Endothelial cell of umbilical vein (primary cell): ENCODE data around the gene LRRC8A. TPM values are rescaled to one million over a fixed set of nuclear protein-coding genes. Genes with fewer than 3 reads are reported as not detected.

ENCODE experiments used
- BruUV-seq: library from RNA; stranded (reverse); fragments of 400-500 nt; replicated peaks from 2 replicates; lab custom pipeline; 2021; lab: Mats Ljungman, UMichigan
- CTCF ChIA-PET: fragments of 300-600, 350-600 bp; sonication (Branson Sonifier 250); formaldehyde crosslinking; loops from one replicate; lab custom pipeline; 2021; ENCODE audit warnings: antibody characterized with exemption, inconsistent platforms; lab: Charles Lee
- POLR2A ChIA-PET: fragments of 300-600, 350-600 bp; sonication (Branson Sonifier 250); formaldehyde crosslinking; loops from one replicate; lab custom pipeline; 2021; ENCODE audit warnings: antibody characterized with exemption, inconsistent platforms; lab: Charles Lee
- DNase-seq: peaks from one replicate; pipeline ENCODE4 v3.0.0-alpha.2; 2011; ENCODE audit warnings: low read depth, low spot score
- FAIRE-seq: peaks from 2 replicates; lab custom pipeline; 2011; peaks lifted over from hg19 to GRCh38; lab: Jason Lieb, UNC
- H2AFZ ChIP-seq: 2 replicates; pipeline ENCODE4 v1.6.0; 2012; ENCODE audit warnings: low read depth, low read length, control low read depth, inconsistent platforms
- H3K27ac ChIP-seq: 2 replicates; pipeline ENCODE4 v1.5.1; 2011; ENCODE audit warnings: low read depth, mild to moderate bottlenecking, control low read depth, low read length, moderate library complexity; ENCODE audit not compliant: insufficient read depth
- H3K27me3 ChIP-seq, 2 experiments: 2 replicates each; pipeline versions ENCODE4 v1.6.0 to v1.6.1; 2011; ENCODE audit warnings: low read length in 2 of 2, mixed read lengths in 1 of 2; ENCODE audit not compliant: control insufficient read depth in 2 of 2, insufficient read depth in 2 of 2
- H3K36me3 ChIP-seq, 2 experiments: 2 replicates in 1 of 2; 3 replicates in 1 of 2; pipeline ENCODE4 v1.5.1; 2011; ENCODE audit warnings: low read length in 2 of 2, mild to moderate bottlenecking in 1 of 2, moderate library complexity in 1 of 2; ENCODE audit not compliant: control insufficient read depth in 2 of 2, insufficient read depth in 2 of 2; ENCODE audit errors: extremely low read depth in 1 of 2
- H3K4me1 ChIP-seq: 3 replicates; pipeline ENCODE4 v1.5.1; 2011; ENCODE audit warnings: mild to moderate bottlenecking, low read length; ENCODE audit not compliant: control insufficient read depth, insufficient read depth; ENCODE audit errors: extremely low read depth
- H3K4me2 ChIP-seq: 2 replicates; pipeline ENCODE4 v1.6.1; 2011; ENCODE audit warnings: low read length, control low read depth, mixed read lengths; ENCODE audit not compliant: insufficient read depth
- H3K4me3 ChIP-seq, 3 experiments: fragments of 200-600 bp in 1 of 3; sonication (generic), shearing (Covaris generic) in 1 of 3; replicated peaks in 1 of 3; 2 replicates each; pipeline ENCODE4 v1.5.1; 2011 to 2016; ENCODE audit warnings: control low read depth in 3 of 3, low read length in 3 of 3, mild to moderate bottlenecking in 2 of 3, inconsistent platforms in 1 of 3, low read depth in 1 of 3, moderate library complexity in 1 of 3; ENCODE audit not compliant: insufficient read depth in 1 of 3
- H3K79me2 ChIP-seq: 2 replicates; pipeline ENCODE4 v1.6.0; 2012; ENCODE audit warnings: low read length, inconsistent platforms; ENCODE audit not compliant: control insufficient read depth, insufficient read depth
- H3K9ac ChIP-seq: replicated peaks from 2 replicates; pipeline ENCODE3; 2011; ENCODE audit warnings: low read length, control low read depth; ENCODE audit not compliant: insufficient read depth; ENCODE audit errors: extremely low read depth
- H3K9me1 ChIP-seq: replicated peaks from 3 replicates; pipeline ENCODE4 v1.6.0; 2011; ENCODE audit warnings: mild to moderate bottlenecking, low read length; ENCODE audit not compliant: control insufficient read depth, insufficient read depth; ENCODE audit errors: extremely low read depth
- H3K9me3 ChIP-seq: replicated peaks from 2 replicates; pipeline ENCODE4 v1.5.1; 2012; ENCODE audit warnings: low read length, inconsistent platforms; ENCODE audit not compliant: control insufficient read depth, insufficient read depth
- H4K20me1 ChIP-seq: replicated peaks from 2 replicates; pipeline ENCODE3; 2011; ENCODE audit warnings: mild to moderate bottlenecking, low read length; ENCODE audit not compliant: control insufficient read depth, insufficient read depth; ENCODE audit errors: extremely low read depth
- EZH2 ChIP-seq: IDR thresholded peaks from 2 replicates; pipeline ENCODE4 v1.6.1; 2012; ENCODE audit warnings: borderline replicate concordance, low read depth, mild to moderate bottlenecking, moderate library complexity, low read length, inconsistent platforms; ENCODE audit not compliant: severe bottlenecking
- FOS ChIP-seq: IDR thresholded peaks from 2 replicates; pipeline ENCODE4 v1.6.1; 2011; ENCODE audit warnings: mild to moderate bottlenecking, low read length, moderate library complexity, borderline replicate concordance; ENCODE audit not compliant: insufficient read depth
- GATA2 ChIP-seq: IDR thresholded peaks from 2 replicates; pipeline ENCODE4 v1.7.0; 2011; ENCODE audit warnings: low read depth, mild to moderate bottlenecking, moderate library complexity, mixed read lengths, low read length; ENCODE audit not compliant: insufficient read length, insufficient read depth
- JUN ChIP-seq: IDR thresholded peaks from 2 replicates; pipeline ENCODE4 v1.6.1; 2011; ENCODE audit warnings: borderline replicate concordance, low read depth; ENCODE audit not compliant: insufficient read length, insufficient read depth
- MYC ChIP-seq: IDR thresholded peaks from one replicate; pipeline ENCODE4 v1.6.1; 2011; ENCODE audit warnings: mild to moderate bottlenecking, low read depth, low read length
- POLR2A ChIP-seq: IDR thresholded peaks from 2 replicates; pipeline ENCODE4 v1.6.1; 2012; ENCODE audit warnings: low read depth, mild to moderate bottlenecking, control low read depth, low read length
- POLR2AphosphoS5 ChIP-seq: IDR thresholded peaks from 2 replicates; pipeline ENCODE4 v1.6.1; 2012; ENCODE audit warnings: low read depth, mild to moderate bottlenecking, control low read depth, low read length, moderate library complexity; ENCODE audit not compliant: insufficient read depth
- dilution Hi-C: fragments of 300-500 bp; cut with MboI; formaldehyde crosslinking; loops from one replicate; pipeline ENCODE4 v1.15.0; 2019; ENCODE audit warnings: low sequenced_read_pairs; ENCODE audit not compliant: extremely low pct_ligation_motif_present
- intact Hi-C: fragments of 100-400 bp; cut with micrococcal nuclease; formaldehyde crosslinking; loops from one replicate; pipeline ENCODE4 v1.10.0; 2022
- polyA plus RNA-seq, 4 experiments: library from polyadenylated mRNA; depleted of rRNA in 3 of 4; stranded (reverse) in 3 of 4; unstranded in 1 of 4; fragments of >200 nt; gene quantifications; 2 replicates each; pipeline versions ENCODE4 v1.2.1 to v1.2.3, GENCODE V29; 2011 to 2012; ENCODE audit warnings: missing spikeins in 1 of 4
- total RNA-seq: library from RNA; stranded (reverse); gene quantifications from 2 replicates; pipeline ENCODE4 v1.2.3, GENCODE V29; 2021
- TF ChIP-seq, protein P1 (sequence below): IDR thresholded peaks from 2 replicates; pipeline ENCODE4 v1.6.1; 2011; ENCODE audit not compliant: insufficient read depth, insufficient read length
- TF ChIP-seq, protein P2 (sequence below), 2 donors: IDR thresholded peaks; 1 replicate in 1 of 2; 2 replicates in 1 of 2; pipeline ENCODE4 v1.5.1; 2011; ENCODE audit warnings: low read length in 2 of 2, mild to moderate bottlenecking in 2 of 2, moderate library complexity in 2 of 2, control low read depth in 1 of 2, inconsistent platforms in 1 of 2, low read depth in 1 of 2; ENCODE audit not compliant: insufficient read depth in 1 of 2; ENCODE audit errors: extremely low read depth in 1 of 2

LRRC8A gene
- total and polyA plus RNA-seq, 2 donors (not counting 3 experiments of a cell fraction or from before 2014, with no cell fraction given), result 99.6 to 129 TPM

DNA sequence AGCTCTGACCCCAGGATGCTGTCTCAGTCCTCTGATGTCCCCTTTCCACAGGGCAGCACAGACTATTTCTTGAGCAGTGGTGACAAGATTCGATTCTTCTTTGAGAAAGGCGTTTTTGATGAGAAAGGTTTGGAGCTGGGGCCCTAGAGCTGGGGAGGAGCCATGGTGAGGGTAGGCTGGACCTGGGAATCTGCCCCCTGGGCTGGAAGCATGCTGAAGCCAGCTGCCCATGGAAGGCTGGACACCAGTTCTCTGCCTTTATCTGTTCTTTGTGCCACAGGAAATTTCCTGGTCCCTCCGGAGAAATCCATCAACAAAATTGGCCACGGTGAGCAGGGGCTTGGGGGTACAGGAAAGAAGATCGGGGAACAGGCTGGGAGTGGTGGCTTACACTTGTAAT, 51.8 kb downstream of the LRRC8A start:
- Histone ChIP-seq H3K27ac (no peak overlapping the region), H3K4me3 (no peak overlapping the region), H3K9me3 (no peaks in the 10 kb centered on the region), H3K9ac (no peak overlapping the region), H3K27me3 (no peaks in the 10 kb centered on the region), H2AFZ (no peak overlapping the region), H3K36me3 (no peaks in the 10 kb centered on the region), H4K20me1 (no peaks in the 10 kb centered on the region), H3K9me1 (no peaks in the 10 kb centered on the region), H3K4me2 (no peak overlapping the region), H3K79me2 (no peaks in the 10 kb centered on the region), H3K4me1 (no peaks in the 10 kb centered on the region)
- POLR2A ChIA-PET, result no interaction called here
- no TSS peak for BruUV-seq
- CTCF ChIA-PET, result interaction anchor here (1.1 to 1.2 kb wide), 2 partner anchors 73 to 116 kb away, joined by 3 to 4 read pairs; partner anchors contain the start of gene ENDOG
- dilution Hi-C loops, result no loop called here
- no peak for FAIRE-seq
- no peak for DNase-seq
- intact Hi-C loops, result no loop called here
- TF ChIP-seq, protein P1, sequence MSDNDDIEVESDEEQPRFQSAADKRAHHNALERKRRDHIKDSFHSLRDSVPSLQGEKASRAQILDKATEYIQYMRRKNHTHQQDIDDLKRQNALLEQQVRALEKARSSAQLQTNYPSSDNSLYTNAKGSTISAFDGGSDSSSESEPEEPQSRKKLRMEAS, result no peak
- TF ChIP-seq GATA2, result no peak
- TF ChIP-seq, protein P2, sequence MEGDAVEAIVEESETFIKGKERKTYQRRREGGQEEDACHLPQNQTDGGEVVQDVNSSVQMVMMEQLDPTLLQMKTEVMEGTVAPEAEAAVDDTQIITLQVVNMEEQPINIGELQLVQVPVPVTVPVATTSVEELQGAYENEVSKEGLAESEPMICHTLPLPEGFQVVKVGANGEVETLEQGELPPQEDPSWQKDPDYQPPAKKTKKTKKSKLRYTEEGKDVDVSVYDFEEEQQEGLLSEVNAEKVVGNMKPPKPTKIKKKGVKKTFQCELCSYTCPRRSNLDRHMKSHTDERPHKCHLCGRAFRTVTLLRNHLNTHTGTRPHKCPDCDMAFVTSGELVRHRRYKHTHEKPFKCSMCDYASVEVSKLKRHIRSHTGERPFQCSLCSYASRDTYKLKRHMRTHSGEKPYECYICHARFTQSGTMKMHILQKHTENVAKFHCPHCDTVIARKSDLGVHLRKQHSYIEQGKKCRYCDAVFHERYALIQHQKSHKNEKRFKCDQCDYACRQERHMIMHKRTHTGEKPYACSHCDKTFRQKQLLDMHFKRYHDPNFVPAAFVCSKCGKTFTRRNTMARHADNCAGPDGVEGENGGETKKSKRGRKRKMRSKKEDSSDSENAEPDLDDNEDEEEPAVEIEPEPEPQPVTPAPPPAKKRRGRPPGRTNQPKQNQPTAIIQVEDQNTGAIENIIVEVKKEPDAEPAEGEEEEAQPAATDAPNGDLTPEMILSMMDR (IDR thresholded peaks at IDR 0.05; ENCODE audit: extremely low read depth in 1 of 2, insufficient read depth in 1 of 2, low read depth in 1 of 2, low read length in 2 of 2), result no peak
- no peak for TF ChIP-seq MYC
- TF ChIP-seq EZH2, result no peak
- no peak for TF ChIP-seq JUN
- TF ChIP-seq POLR2A, result no peak
- TF ChIP-seq POLR2AphosphoS5, result no peak
- TF ChIP-seq FOS, result no peak
